ENCODE data around the gene OR10R2. TPM values are rescaled to one million over a fixed set of nuclear protein-coding genes. Genes with fewer than 3 reads are reported as not detected.
A peak's percentile ranks its signal among the peaks of the same experiment; 100 is the strongest.

The OR10R2 gene
- total RNA-seq, 2 experiments from 2014 or later: not detected

GRCh38 chr1:158527190-158527815 is 55.3 kb downstream of the OR10R2 start:
- intact Hi-C loops (cut with DNase I, micrococcal nuclease): loop anchor here in 1 of 2 experiments (2.0 kb wide), 1 partner anchor 325 kb away; no protein-coding TSS in a partner anchor
- ChIA-PET POLR2A (no interaction called here), CTCF (no interaction called here)
- DNase-seq: peak in 3 of 14 experiments; percentile 14 to 64 (median 42)
- Mint-ChIP-seq H3K4me1 (ENCODE audit: low read depth) (no peaks in the 10 kb centered on the region), H3K4me3 (no peak overlapping the region), H3K9me3 (peaks cover 2% of the 10 kb centered on the region), H3K27ac (no peak overlapping the region), H3K27me3 (peaks cover 35% of the 10 kb centered on the region), H3K36me3 (ENCODE audit: low read depth) (no peaks in the 10 kb centered on the region)
- H3K27me3 ChIP-seq (ENCODE audit: control insufficient read depth in 1 of 2, insufficient read depth in 2 of 2, low read length in 2 of 2): no peaks in the 10 kb centered on the region
- H3K27ac ChIP-seq (ENCODE audit: low read depth in 1 of 2, low read length in 2 of 2): no peak overlapping the region
- H3K4me3 ChIP-seq (ENCODE audit: low read length): no peak overlapping the region
- H3K4me1 ChIP-seq (ENCODE audit: insufficient read depth, low read length): no peaks in the 10 kb centered on the region
- ATAC-seq (ENCODE audit: poor library complexity): no peak
- peak; percentile 47 for TF ChIP-seq CTCF (IDR thresholded peaks at IDR 0.05)
- no peaks in the 10 kb centered on the region for H3K9me3 ChIP-seq (ENCODE audit: control insufficient read depth in 1 of 2, insufficient read depth in 1 of 2, low read length in 2 of 2)
- H3K36me3 ChIP-seq (ENCODE audit: insufficient read depth, low read length): no peaks in the 10 kb centered on the region

Other genes with a start within 250 kb of the OR10R2 start
- not detected for gene CD1A, start 217.8 kb upstream of the OR10R2 start, total RNA-seq
- under 1 TPM; 0.39 to 0.49 TPM for gene CD1C, start 182.3 kb upstream of the OR10R2 start, total RNA-seq
- gene CD1B, start 140.7 kb upstream of the OR10R2 start, total RNA-seq: not detected
- gene CD1E, start 118.3 kb upstream of the OR10R2 start, total RNA-seq: not detected
- not detected for gene OR10T2, start 72.8 kb upstream of the OR10R2 start, total RNA-seq
- gene OR10K2, start 46.0 kb upstream of the OR10R2 start, total RNA-seq: not detected
- gene OR10K1, start 10.4 kb upstream of the OR10R2 start, total RNA-seq: not detected
- not detected for gene OR6Y1, start 82.2 kb downstream of the OR10R2 start, total RNA-seq
- not detected for gene OR6P1, start 98.4 kb downstream of the OR10R2 start, total RNA-seq
- not detected for gene OR10X1, start 107.7 kb downstream of the OR10R2 start, total RNA-seq
- gene OR10Z1, start 133.0 kb downstream of the OR10R2 start, total RNA-seq: not detected
- not detected for gene SPTA1, start 214.5 kb downstream of the OR10R2 start, total RNA-seq
- not detected for gene OR6K2, start 228.4 kb downstream of the OR10R2 start, total RNA-seq
- gene OR6K3, start 248.5 kb downstream of the OR10R2 start, total RNA-seq: not detected